Measurements from ENCODE around the gene DAB2IP. TPM values are rescaled to one million over a fixed set of nuclear protein-coding genes. Genes with fewer than 3 reads are reported as not detected.

DAB2IP gene
- total and polyA plus RNA-seq, 2 of the 4 experiments (the other 2 are of a cell fraction) = 5.6 to 17.2 TPM

DNA sequence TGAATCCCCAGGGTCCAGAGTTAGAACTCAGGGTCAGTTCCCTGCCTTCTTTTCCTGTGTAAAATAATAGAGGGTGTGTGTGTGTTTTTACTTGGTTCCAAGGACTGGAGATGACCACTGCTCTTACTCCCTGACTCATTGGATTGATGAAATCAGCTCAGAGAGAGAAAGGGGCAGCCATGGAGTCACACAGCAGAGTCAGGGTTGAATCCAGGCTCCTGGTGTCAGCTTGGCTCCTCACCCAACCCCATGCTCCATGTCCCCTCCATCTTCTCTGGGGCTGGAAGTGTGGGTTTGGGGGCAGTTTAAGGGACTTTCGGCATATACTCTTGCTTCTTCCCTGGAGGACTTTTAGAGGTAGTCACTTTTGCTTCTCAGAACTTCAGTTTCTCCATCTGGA lies 21.6 kb downstream of the DAB2IP start:
- TF ChIP-seq ELK1 (IDR thresholded peaks at IDR 0.05; ENCODE audit: borderline replicate concordance, low read depth, low read length) (no peak), MXI1 (IDR thresholded peaks at IDR 0.05; ENCODE audit: borderline replicate concordance, low read depth, low read length) (no peak)
- no peak overlapping the region for H3K4ac ChIP-seq (ENCODE audit: low read depth, low read length)
- no peak for ATAC-seq (ENCODE audit: low read depth)
- H4K20me1 ChIP-seq (ENCODE audit: insufficient read depth, low read length) = peaks cover 12% of the 10 kb centered on the region
- H3K4me1 ChIP-seq (ENCODE audit: control insufficient read depth, insufficient read depth, low read length) = peaks cover 12% of the 10 kb centered on the region
- H3K27me3 ChIP-seq (ENCODE audit: control insufficient read depth, insufficient read depth, low read length) = no peaks in the 10 kb centered on the region
- H2AK5ac ChIP-seq (ENCODE audit: low read depth, low read length) = no peak overlapping the region
- H3K14ac ChIP-seq (replicated peaks; ENCODE audit: low read depth, low read length) = no peak overlapping the region
- intact Hi-C loops (cut with micrococcal nuclease) = no loop called here
- H3K9ac ChIP-seq (ENCODE audit: low read depth, low read length) = no peak overlapping the region
- H4K8ac ChIP-seq (ENCODE audit: low read depth in 2 of 2, low read length in 2 of 2) = no peak overlapping the region
- H4K91ac ChIP-seq (ENCODE audit: insufficient read depth, low read depth, low read length) = no peak overlapping the region
- DNase-seq = no peak
- H3K27ac ChIP-seq (ENCODE audit: insufficient read depth, low read length) = no peak overlapping the region
- no peak overlapping the region for H2BK5ac ChIP-seq (ENCODE audit: low read depth, low read length, poor library complexity, severe bottlenecking)
- no peak overlapping the region; the same call in 1 of the 2 replicates for H3K23ac ChIP-seq (ENCODE audit: low read depth, low read length)
- H2BK120ac ChIP-seq (ENCODE audit: low read depth, low read length) = no peak overlapping the region
- no CpG with 5 or more reads among the region's 1 CpG for WGBS, 2 experiments (ENCODE audit: extremely low coverage in 2 of 2, insufficient read length in 1 of 2)
- ChIA-PET POLR2A (ENCODE audit: unreplicated experiment) (no interaction called here), CTCF (no interaction called here)
- H3K79me1 ChIP-seq (ENCODE audit: low read depth in 1 of 2, low read length in 2 of 2) = peaks cover 0 to 10% of the 10 kb centered on the region in 2 experiments; a peak in 1 of 4 replicates
- no TSS peak for BruUV-seq (replicated peaks)
- H3K18ac ChIP-seq (ENCODE audit: low read depth, low read length) = no peak overlapping the region
- no peak overlapping the region for H2AK9ac ChIP-seq (replicated peaks; ENCODE audit: low read depth, low read length, poor library complexity)
- H3K9me3 ChIP-seq (ENCODE audit: control insufficient read depth, insufficient read depth, low read length) = peaks cover 2% of the 10 kb centered on the region
- H4K5ac ChIP-seq (ENCODE audit: low read depth, low read length) = no peak overlapping the region
- no peak overlapping the region for H2AFZ ChIP-seq (replicated peaks; ENCODE audit: low read length, poor library complexity)
- no peak overlapping the region for H2BK15ac ChIP-seq (ENCODE audit: low read depth, low read length)
- H2BK20ac ChIP-seq (ENCODE audit: low read depth, low read length) = no peak overlapping the region
- no peak overlapping the region for H3K4me2 ChIP-seq (ENCODE audit: low read depth, low read length)
- in situ Hi-C loops (cut with MboI; ENCODE audit: low sequenced_read_pairs) = no loop called here
- no peaks in the 10 kb centered on the region for H3K36me3 ChIP-seq (ENCODE audit: control insufficient read depth, insufficient read depth, low read length)
- no peak overlapping the region for H3K56ac ChIP-seq (ENCODE audit: extremely low read depth, insufficient read depth, low read length)
- peaks cover 22% of the 10 kb centered on the region for H3K9me1 ChIP-seq (ENCODE audit: insufficient read depth, low read length)
- dilution Hi-C loops (cut with HindIII; ENCODE audit: low sequenced_read_pairs, unreplicated experiment) = no loop called here
- no peak overlapping the region for H3K4me3 ChIP-seq (ENCODE audit: insufficient read depth, low read depth, low read length)
